ENCODE data around the gene EIF3K. TPM values are rescaled to one million over a fixed set of nuclear protein-coding genes. Genes with fewer than 3 reads are reported as not detected.

EIF3K gene
- total RNA-seq, 1 donor: 317 TPM

- H3K4me3 ChIP-seq (ENCODE audit: insufficient read depth, low read length): no peak overlapping the region
- H3K27me3 ChIP-seq (ENCODE audit: insufficient read depth, low read length): no peaks in the 10 kb centered on the region
- H4K20me1 ChIP-seq (ENCODE audit: insufficient read depth, low read length): peaks cover 49% of the 10 kb centered on the region
- no peak overlapping the region for H2AFZ ChIP-seq (ENCODE audit: low read length)
- no peaks in the 10 kb centered on the region for H3K9me3 ChIP-seq (ENCODE audit: low read depth, low read length)
- peak overlapping the region; percentile 44 for H3K4me2 ChIP-seq (ENCODE audit: insufficient read depth, low read length)
- peaks cover 96% of the 10 kb centered on the region for H3K79me2 ChIP-seq (ENCODE audit: insufficient read depth, low read length)
- peak; percentile 72 for DNase-seq (ENCODE audit: insufficient read length, low spot score, missing footprints)
- peaks cover 81% of the 10 kb centered on the region for H3K4me1 ChIP-seq (ENCODE audit: insufficient read depth, low read length)
- H3K27ac ChIP-seq (ENCODE audit: low read depth, low read length): peak overlapping the region; percentile 88
- TF ChIP-seq CTCF (IDR thresholded peaks at IDR 0.05; ENCODE audit: extremely low read depth, low read depth, low read length): no peak
- H3K36me3 ChIP-seq (ENCODE audit: insufficient read depth, low read length): peaks cover 29% of the 10 kb centered on the region
These were observed 45.7 kb downstream of the EIF3K start for GRCh38 chr19:38664503-38665211.

DNA sequence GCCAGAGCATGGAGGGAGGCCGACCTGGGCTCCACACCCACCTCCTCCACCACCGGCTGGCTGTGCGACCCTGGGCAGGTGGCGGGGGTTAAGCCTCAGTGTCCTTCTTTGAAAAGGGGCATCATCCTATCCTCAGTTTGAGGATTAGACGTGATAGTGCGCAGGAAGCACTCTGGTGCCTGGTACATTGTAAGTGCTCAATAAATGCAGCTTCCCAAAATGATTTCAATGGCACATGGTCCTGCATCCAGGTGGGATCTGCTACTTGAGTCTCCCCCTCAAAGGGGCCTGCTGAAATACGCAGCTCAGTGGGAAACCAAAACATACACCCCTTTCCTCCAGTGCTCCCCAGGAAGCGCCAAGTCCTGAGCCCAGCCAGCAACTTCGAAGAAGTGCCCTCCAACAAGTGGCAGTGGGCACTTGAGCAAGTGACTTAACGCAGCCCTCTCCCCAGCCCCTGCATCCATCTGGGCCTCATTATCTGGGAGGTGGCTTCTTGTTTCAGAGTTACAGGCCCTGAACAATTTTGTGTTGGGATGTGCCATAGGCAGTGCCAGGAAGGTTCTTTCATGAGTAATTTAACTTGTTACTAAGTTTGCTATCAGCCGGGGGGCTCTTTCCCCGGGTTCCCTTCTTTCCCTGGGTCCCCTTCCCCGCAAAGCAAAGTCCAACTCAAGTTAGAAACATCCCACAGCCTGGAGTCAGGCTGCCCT is 46.4 kb downstream of the EIF3K start:
- peaks cover 83% of the 10 kb centered on the region for H3K4me1 ChIP-seq (ENCODE audit: insufficient read depth, low read length)
- no peak overlapping the region for H2AFZ ChIP-seq (ENCODE audit: low read length)
- H3K36me3 ChIP-seq (ENCODE audit: insufficient read depth, low read length): peaks cover 36% of the 10 kb centered on the region

GRCh38 chr19:38665950-38666662 is 47.1 kb downstream of the EIF3K start:
- Histone ChIP-seq H3K4me2 (ENCODE audit: insufficient read depth, low read length) (peak overlapping the region; percentile 58), H2AFZ (ENCODE audit: low read length) (no peak overlapping the region), H3K79me2 (ENCODE audit: insufficient read depth, low read length) (peaks cover 97% of the 10 kb centered on the region), H3K36me3 (ENCODE audit: insufficient read depth, low read length) (peaks cover 29% of the 10 kb centered on the region), H3K9me3 (ENCODE audit: low read depth, low read length) (no peaks in the 10 kb centered on the region), H3K27me3 (ENCODE audit: insufficient read depth, low read length) (no peaks in the 10 kb centered on the region), H4K20me1 (ENCODE audit: insufficient read depth, low read length) (peaks cover 61% of the 10 kb centered on the region), H3K4me3 (ENCODE audit: insufficient read depth, low read length) (peak overlapping the region; percentile 21), H3K4me1 (ENCODE audit: insufficient read depth, low read length) (peaks cover 83% of the 10 kb centered on the region), H3K27ac (ENCODE audit: low read depth, low read length) (peak overlapping the region; percentile 88)
- peak; percentile 83 for DNase-seq (ENCODE audit: insufficient read length, low spot score, missing footprints)
- no peak for TF ChIP-seq CTCF (IDR thresholded peaks at IDR 0.05; ENCODE audit: extremely low read depth, low read depth, low read length)

More for the DNA sequence above, 46.4 kb downstream of the EIF3K start:
- no peaks in the 10 kb centered on the region for H3K27me3 ChIP-seq (ENCODE audit: insufficient read depth, low read length)
- TF ChIP-seq CTCF (IDR thresholded peaks at IDR 0.05; ENCODE audit: extremely low read depth, low read depth, low read length): no peak
- H4K20me1 ChIP-seq (ENCODE audit: insufficient read depth, low read length): peaks cover 56% of the 10 kb centered on the region
- H3K27ac ChIP-seq (ENCODE audit: low read depth, low read length): peak overlapping the region; percentile 88
- peak; percentile 22 for DNase-seq (ENCODE audit: insufficient read length, low spot score, missing footprints)
- H3K9me3 ChIP-seq (ENCODE audit: low read depth, low read length): no peaks in the 10 kb centered on the region
- peak overlapping the region; percentile 58 for H3K4me2 ChIP-seq (ENCODE audit: insufficient read depth, low read length)
- H3K79me2 ChIP-seq (ENCODE audit: insufficient read depth, low read length): peaks cover 97% of the 10 kb centered on the region
- no peak overlapping the region for H3K4me3 ChIP-seq (ENCODE audit: insufficient read depth, low read length)
